Glutamatergic neuron (in vitro differentiated cells): ENCODE data around the gene MAPKAP1. TPM values are rescaled to one million over a fixed set of nuclear protein-coding genes. Genes with fewer than 3 reads are reported as not detected.

Experiments
- DNase-seq: peaks from one replicate; pipeline ENCODE4 v3.0.0; 2022
- H3K27ac Mint-ChIP-seq: one replicate; pipeline ENCODE4 v1.8.0; 2020; ENCODE audit warnings: mild to moderate bottlenecking, mixed read lengths, inconsistent platforms; ENCODE audit not compliant: unreplicated experiment
- H3K27me3 Mint-ChIP-seq: one replicate; pipeline ENCODE4 v1.8.0; 2020; ENCODE audit warnings: mild to moderate bottlenecking, moderate library complexity, mixed read lengths, inconsistent platforms; ENCODE audit not compliant: unreplicated experiment
- H3K36me3 Mint-ChIP-seq: one replicate; pipeline ENCODE4 v1.8.0; 2020; ENCODE audit warnings: mild to moderate bottlenecking, mixed read lengths, inconsistent platforms; ENCODE audit not compliant: unreplicated experiment
- H3K4me1 Mint-ChIP-seq: one replicate; pipeline ENCODE4 v1.8.0; 2020; ENCODE audit warnings: mild to moderate bottlenecking, low read depth, mixed read lengths, inconsistent platforms; ENCODE audit not compliant: unreplicated experiment
- H3K4me3 Mint-ChIP-seq: one replicate; pipeline ENCODE4 v1.8.0; 2020; ENCODE audit warnings: mild to moderate bottlenecking, mixed read lengths, inconsistent platforms; ENCODE audit not compliant: unreplicated experiment
- H3K9me3 Mint-ChIP-seq: one replicate; pipeline ENCODE4 v1.8.0; 2020; ENCODE audit warnings: mild to moderate bottlenecking, moderate library complexity, mixed read lengths, inconsistent platforms; ENCODE audit not compliant: unreplicated experiment
- CTCF ChIP-seq: fragments of 200-600 bp; sonication (generic); IDR thresholded peaks from one replicate; pipeline ENCODE4 v1.5.0; 2021; ENCODE audit not compliant: partially characterized antibody, unreplicated experiment
- total RNA-seq: library from RNA; stranded (reverse); fragmentation: NEBNext Ultra II Directional; extraction: Animal tissue kit (Norgen Biotek cat#: 25700); gene quantifications from one replicate; pipeline ENCODE4 v1.2.1, GENCODE V29; 2021; ENCODE audit not compliant: unreplicated experiment

The MAPKAP1 gene
- total RNA-seq, 1 donor from 2014 or later = 59.6 TPM

GRCh38 chr9:125591245-125591644 is 115.8 kb downstream of the MAPKAP1 start:
- peaks cover 27% of the 10 kb centered on the region for H3K4me1 Mint-ChIP-seq
- no peak for TF ChIP-seq CTCF
- no peak overlapping the region for H3K27ac Mint-ChIP-seq
- peaks cover 14% of the 10 kb centered on the region for H3K9me3 Mint-ChIP-seq
- peaks cover 2% of the 10 kb centered on the region for H3K27me3 Mint-ChIP-seq
- H3K4me3 Mint-ChIP-seq = no peak overlapping the region
- no peak for DNase-seq
- H3K36me3 Mint-ChIP-seq = peaks cover 4% of the 10 kb centered on the region

GRCh38 chr9:125589287-125589686 is 117.7 kb downstream of the MAPKAP1 start:
- Mint-ChIP-seq H3K27me3 (peaks cover 2% of the 10 kb centered on the region), H3K4me1 (peaks cover 25% of the 10 kb centered on the region), H3K9me3 (peaks cover 9% of the 10 kb centered on the region), H3K4me3 (no peak overlapping the region), H3K36me3 (no peaks in the 10 kb centered on the region), H3K27ac (no peak overlapping the region)
- no peak for TF ChIP-seq CTCF
- no peak for DNase-seq

- DNase-seq = no peak
- H3K4me3 Mint-ChIP-seq = no peak overlapping the region
- H3K9me3 Mint-ChIP-seq = peaks cover 6% of the 10 kb centered on the region
- H3K27me3 Mint-ChIP-seq = peaks cover 2% of the 10 kb centered on the region
- H3K4me1 Mint-ChIP-seq = peaks cover 25% of the 10 kb centered on the region
- no peaks in the 10 kb centered on the region for H3K36me3 Mint-ChIP-seq
- no peak for TF ChIP-seq CTCF
- no peak overlapping the region for H3K27ac Mint-ChIP-seq
Observed at GRCh38 chr9:125587819-125588460, 119.1 kb downstream of the MAPKAP1 start.

- Mint-ChIP-seq H3K9me3 (peaks cover 7% of the 10 kb centered on the region), H3K36me3 (no peaks in the 10 kb centered on the region), H3K27ac (peak overlapping the region; percentile 67), H3K4me3 (no peak overlapping the region), H3K27me3 (peaks cover 2% of the 10 kb centered on the region), H3K4me1 (peaks cover 25% of the 10 kb centered on the region)
- TF ChIP-seq CTCF = no peak
- DNase-seq = no peak
Observed at GRCh38 chr9:125586172-125586511, 120.9 kb downstream of the MAPKAP1 start.

- no peak for DNase-seq
- Mint-ChIP-seq H3K9me3 (peaks cover 7% of the 10 kb centered on the region), H3K27me3 (peaks cover 2% of the 10 kb centered on the region), H3K36me3 (peaks cover 4% of the 10 kb centered on the region), H3K27ac (no peak overlapping the region), H3K4me3 (no peak overlapping the region), H3K4me1 (peaks cover 25% of the 10 kb centered on the region)
- no peak for TF ChIP-seq CTCF
Observed at GRCh38 chr9:125585503-125586171, 121.4 kb downstream of the MAPKAP1 start.
